HCT116 (cell line): ENCODE results near the gene GDF2. TPM values are rescaled to one million over a fixed set of nuclear protein-coding genes. Genes with fewer than 3 reads are reported as not detected.

Source experiments
- ATAC-seq: fragments of 200-7000 bp; cut with Tn5 transposase; 2 replicates; pipeline ENCODE4 v1.9.1; 2020; ENCODE audit warnings: mild to moderate bottlenecking, moderate library complexity
- BruUV-seq: library from RNA; stranded (reverse); fragments of 400-500 nt; replicated peaks from 2 replicates; lab custom pipeline; 2021; lab: Mats Ljungman, UMichigan
- CTCF ChIA-PET: fragments of 300-600 bp; sonication (Branson Sonifier 250); formaldehyde crosslinking; loops from one replicate; lab custom pipeline; 2021; ENCODE audit warnings: antibody characterized with exemption; lab: Charles Lee
- POLR2A ChIA-PET: fragments of 300-600, 350-600 bp; sonication (Branson Sonifier 250); formaldehyde crosslinking; loops from one replicate; lab custom pipeline; 2021; ENCODE audit warnings: antibody characterized with exemption; lab: Charles Lee
- RAD21 ChIA-PET, 2 experiments: fragments of 300-600 bp; sonication (Branson Sonifier 250); formaldehyde crosslinking; loops; one replicate each; lab custom pipeline; 2023; ENCODE audit warnings: low total read pairs in 2 of 2; ENCODE audit not compliant: uncharacterized antibody in 2 of 2, unreplicated experiment in 2 of 2, low non-redundant PET in 1 of 2; lab: Charles Lee
- DNase-seq: peaks from one replicate; pipeline ENCODE4 v3.0.0-alpha.2; 2010; ENCODE audit warnings: low read depth, low spot score
- H2AFZ ChIP-seq: fragments of 200-600 bp; shearing (Covaris generic), sonication (generic); 2 replicates; pipeline ENCODE4 v1.6.1; 2017; ENCODE audit warnings: low read depth, mixed run types, mixed read lengths, antibody characterized with exemption, low read length; ENCODE audit not compliant: poor library complexity, severe bottlenecking
- H3K27ac ChIP-seq: 2 replicates; pipeline ENCODE4 v1.5.1; 2012; ENCODE audit warnings: low read depth, low read length
- H3K27me3 ChIP-seq: fragments of 200-600 bp; sonication (generic); 2 replicates; pipeline ENCODE4 v1.6.1; 2016; ENCODE audit warnings: mixed run types, low read length, mixed read lengths; ENCODE audit not compliant: insufficient read depth
- H3K36me3 ChIP-seq, 2 experiments: fragments of 200-500 bp in 1 of 2; fragments of 200-600 bp in 1 of 2; sonication (Bioruptor generic) in 1 of 2; sonication (generic) in 1 of 2; 2 replicates each; pipeline versions ENCODE4 v1.5.1 to v1.6.1; 2014 to 2016; ENCODE audit warnings: low read length in 2 of 2, inconsistent platforms in 1 of 2, mixed read lengths in 1 of 2, mixed run types in 1 of 2; ENCODE audit not compliant: insufficient read depth in 2 of 2, control insufficient read depth in 1 of 2
- H3K4me1 ChIP-seq, 2 experiments: fragments of 200-600 bp in 1 of 2; sonication (generic) in 1 of 2; 2 replicates each; pipeline versions ENCODE4 v1.5.1 to v1.6.1; 2012 to 2017; ENCODE audit warnings: low read length in 2 of 2, inconsistent platforms in 1 of 2, mild to moderate bottlenecking in 1 of 2, mixed read lengths in 1 of 2, mixed run types in 1 of 2, moderate library complexity in 1 of 2; ENCODE audit not compliant: insufficient read depth in 2 of 2, control insufficient read depth in 1 of 2
- H3K4me2 ChIP-seq: fragments of 200-600 bp; sonication (generic); 2 replicates; pipeline ENCODE4 v1.6.1; 2017; ENCODE audit warnings: mixed run types, low read length, mixed read lengths
- H3K4me3 ChIP-seq, 2 experiments: fragments of 200-600 bp in 1 of 2; sonication (generic) in 1 of 2; replicated peaks in 1 of 2; 2 replicates each; pipeline ENCODE4 v1.5.1; 2011 to 2016; ENCODE audit warnings: low read length in 2 of 2, control low read depth in 1 of 2, low read depth in 1 of 2, mild to moderate bottlenecking in 1 of 2, mixed read lengths in 1 of 2, mixed run types in 1 of 2
- H3K79me2 ChIP-seq: fragments of 200-600 bp; sonication (generic); 2 replicates; pipeline ENCODE4 v1.6.1; 2017; ENCODE audit warnings: mild to moderate bottlenecking, mixed run types, low read length, moderate library complexity, mixed read lengths; ENCODE audit not compliant: insufficient read depth
- H3K9ac ChIP-seq: fragments of 200-600 bp; sonication (generic); 2 replicates; pipeline ENCODE4 v1.6.1; 2016; ENCODE audit warnings: low read length, mixed read lengths
- H3K9me2 ChIP-seq: fragments of 200-600 bp; sonication (generic), shearing (Covaris generic); 2 replicates; pipeline ENCODE4 v1.6.1; 2017; ENCODE audit warnings: mixed run types, mild to moderate bottlenecking, moderate library complexity; ENCODE audit not compliant: insufficient read depth
- H3K9me3 ChIP-seq, 2 experiments: fragments of 200-500 bp in 1 of 2; fragments of 200-600 bp in 1 of 2; sonication (Bioruptor generic) in 1 of 2; sonication (generic) in 1 of 2; 2 replicates each; pipeline ENCODE4 v1.6.1; 2014 to 2017; ENCODE audit warnings: low read length in 2 of 2, mixed read lengths in 2 of 2, inconsistent platforms in 1 of 2, low read depth in 1 of 2, mild to moderate bottlenecking in 1 of 2, mixed run types in 1 of 2, moderate library complexity in 1 of 2; ENCODE audit not compliant: control insufficient read depth in 1 of 2, insufficient read depth in 1 of 2
- H4K20me1 ChIP-seq: fragments of 200-600 bp; sonication (generic), shearing (Covaris generic); 2 replicates; pipeline ENCODE4 v1.6.1; 2017; ENCODE audit warnings: mixed run types, mild to moderate bottlenecking, moderate library complexity; ENCODE audit not compliant: insufficient read depth
- ATF3 ChIP-seq: IDR thresholded peaks from 2 replicates; pipeline ENCODE4 v1.6.1; 2012
- CBX3 ChIP-seq: IDR thresholded peaks from 2 replicates; pipeline ENCODE4 v1.6.1; 2012; ENCODE audit warnings: low read depth
- CTCF ChIP-seq, 3 experiments: fragments of 200-600 bp in 1 of 3; sonication (generic) in 1 of 3; IDR thresholded peaks in 2 of 3; conservative IDR thresholded peaks in 1 of 3; 2 replicates each; pipeline ENCODE4 v1.5.1; 2012 to 2017; ENCODE audit warnings: low read depth in 2 of 3, low read length in 2 of 3, antibody characterized with exemption in 1 of 3, borderline replicate concordance in 1 of 3, control low read depth in 1 of 3, mild to moderate bottlenecking in 1 of 3, mixed read lengths in 1 of 3, mixed run types in 1 of 3, moderate library complexity in 1 of 3; ENCODE audit not compliant: insufficient read depth in 1 of 3
- EGR1 ChIP-seq: IDR thresholded peaks from 2 replicates; pipeline ENCODE4 v1.6.1; 2012; ENCODE audit warnings: low read depth
- ELF1 ChIP-seq: IDR thresholded peaks from 2 replicates; pipeline ENCODE4 v1.6.1; 2012; ENCODE audit warnings: low read depth, borderline replicate concordance
- EZH2 ChIP-seq: fragments of 200-600 bp; sonication (generic); IDR thresholded peaks from 2 replicates; pipeline ENCODE4 v1.6.1; 2017; ENCODE audit warnings: antibody characterized with exemption, mixed run types
- EZH2phosphoT487 ChIP-seq: fragments of 200-600 bp; IDR thresholded peaks from 2 replicates; pipeline ENCODE4 v1.6.1; 2018; ENCODE audit warnings: antibody characterized with exemption, borderline replicate concordance
- FOSL1 ChIP-seq: IDR thresholded peaks from 2 replicates; pipeline ENCODE4 v1.6.1; 2012; ENCODE audit warnings: low read depth
- JUND ChIP-seq: IDR thresholded peaks from 2 replicates; pipeline ENCODE4 v1.6.1; 2012
- MAX ChIP-seq: IDR thresholded peaks from 2 replicates; pipeline ENCODE4 v1.6.1; 2012
- POLR2AphosphoS5 ChIP-seq: IDR thresholded peaks from 2 replicates; pipeline ENCODE4 v1.6.1; 2011; ENCODE audit warnings: mild to moderate bottlenecking, low read depth, low read length, moderate library complexity
- RAD21 ChIP-seq: IDR thresholded peaks from 2 replicates; pipeline ENCODE4 v1.6.1; 2012; ENCODE audit warnings: low read depth, mild to moderate bottlenecking
- REST ChIP-seq: IDR thresholded peaks from 2 replicates; pipeline ENCODE4 v1.6.1; 2012; ENCODE audit warnings: low read depth
- SIN3A ChIP-seq: IDR thresholded peaks from 2 replicates; pipeline ENCODE4 v1.6.1; 2012; ENCODE audit warnings: low read depth
- SP1 ChIP-seq: IDR thresholded peaks from 2 replicates; pipeline ENCODE4 v1.6.1; 2012; ENCODE audit warnings: low read depth
- TCF7L2 ChIP-seq: IDR thresholded peaks from 2 replicates; pipeline ENCODE4 v1.7.0; 2011; ENCODE audit warnings: borderline replicate concordance, inconsistent platforms; ENCODE audit not compliant: insufficient read depth, insufficient read length; ENCODE audit errors: extremely low read depth
- YY1 ChIP-seq: IDR thresholded peaks from 2 replicates; pipeline ENCODE4 v1.6.1; 2011; ENCODE audit warnings: low read length, low read depth, moderate library complexity, mild to moderate bottlenecking; ENCODE audit not compliant: insufficient replicate concordance; ENCODE audit errors: extremely low read depth
- ZFX ChIP-seq: fragments of 450-650 bp; IDR thresholded peaks from 2 replicates; pipeline ENCODE4 v1.6.1; 2017
- ZNF274 ChIP-seq: fragments of 200-500 bp; sonication (Bioruptor generic); IDR thresholded peaks from 2 replicates; pipeline ENCODE4 v1.6.1; 2014; ENCODE audit warnings: mild to moderate bottlenecking, low read depth, low read length, inconsistent platforms
- intact Hi-C: fragments of 100-400 bp; cut with micrococcal nuclease; formaldehyde crosslinking; loops from 2 replicates; pipeline ENCODE4 v1.10.0; 2022
- total RNA-seq: library from RNA; stranded (reverse); gene quantifications from one replicate; pipeline ENCODE4 v1.2.1, GENCODE V29; 2021; ENCODE audit not compliant: unreplicated experiment

GDF2 gene
- total RNA-seq, 1 experiment from 2014 or later = not detected

GRCh38 chr10:47362199-47362598, 39.9 kb downstream of the GDF2 start:
- Histone ChIP-seq H3K9ac (no peak overlapping the region), H3K79me2 (no peaks in the 10 kb centered on the region), H3K9me2 (no peaks in the 10 kb centered on the region), H3K27ac (no peak overlapping the region), H3K36me3 (no peaks in the 10 kb centered on the region), H4K20me1 (no peaks in the 10 kb centered on the region), H2AFZ (no peak overlapping the region), H3K4me2 (no peak overlapping the region), H3K27me3 (no peaks in the 10 kb centered on the region), H3K4me3 (no peak overlapping the region), H3K9me3 (no peaks in the 10 kb centered on the region), H3K4me1 (peaks cover 0 to 18% of the 10 kb centered on the region in 2 experiments; a peak in 1 of 4 replicates)
- ChIA-PET CTCF (interaction anchor here (0.7 to 1.9 kb wide), 8 partner anchors 10 to 315 kb away, joined by 3 to 8 read pairs (median 4); partner anchors contain the start of gene ZNF488), RAD21 (no interaction called here), POLR2A (no interaction called here)
- BruUV-seq = no TSS peak
- DNase-seq = no peak
- no peak for ATAC-seq
- TF ChIP-seq ELF1 = no peak
- no peak for TF ChIP-seq CTCF (IDR thresholded peaks at IDR 0.05 in 2 of 3, conservative IDR thresholded peaks at IDR 0.05 in 1 of 3; ENCODE audit: borderline replicate concordance in 1 of 3, insufficient read depth in 1 of 3, low read depth in 2 of 3, low read length in 2 of 3)
- TF ChIP-seq YY1 = no peak
- TF ChIP-seq SP1 = no peak
- TF ChIP-seq FOSL1 = no peak
- no peak for TF ChIP-seq JUND
- no peak for TF ChIP-seq RAD21
- TF ChIP-seq POLR2AphosphoS5 = no peak
- TF ChIP-seq SIN3A = no peak
- no peak for TF ChIP-seq EZH2
- TF ChIP-seq ATF3 = no peak
- TF ChIP-seq EGR1 = no peak
- TF ChIP-seq REST = no peak
- no peak for TF ChIP-seq MAX
- TF ChIP-seq EZH2phosphoT487 = no peak
- no peak for TF ChIP-seq ZFX
- no peak for TF ChIP-seq TCF7L2
- TF ChIP-seq ZNF274 = no peak
- no peak for TF ChIP-seq CBX3
- intact Hi-C loops = loop anchor here (5.0 kb wide), 1 partner anchor 75 kb away; no protein-coding TSS in a partner anchor
